Astrocyte (in vitro differentiated cells and primary cell): Measurements from ENCODE around the gene TMEM33.

Experiments
- CTCF ChIP-seq: IDR thresholded peaks from 2 replicates; pipeline ENCODE4 v1.5.1; 2011; ENCODE audit warnings: low read depth, mild to moderate bottlenecking, inconsistent platforms, low read length, moderate library complexity; ENCODE audit not compliant: insufficient read depth
- EZH2 ChIP-seq: IDR thresholded peaks from 2 replicates; pipeline ENCODE4 v1.6.1; 2012; ENCODE audit warnings: mild to moderate bottlenecking, low read length, inconsistent platforms; ENCODE audit not compliant: insufficient read depth

- TF ChIP-seq CTCF (no peak), EZH2 (no peak)
These were observed 45.1 kb upstream of the TMEM33 start for GRCh38 chr4:41890085-41890484.
